Neuron (in vitro differentiated cells): Measurements from ENCODE around the gene GPD1.

Experiments
- H2AFZ ChIP-seq: one replicate; pipeline ENCODE4 v1.6.1; 2013; ENCODE audit warnings: low read depth, mild to moderate bottlenecking, inconsistent platforms, low read length, moderate library complexity
- H3K27me3 ChIP-seq: one replicate; pipeline ENCODE4 v1.6.1; 2013; ENCODE audit warnings: low read length; ENCODE audit not compliant: insufficient read depth
- H3K36me3 ChIP-seq: one replicate; pipeline ENCODE4 v1.6.1; 2013; ENCODE audit warnings: low read length; ENCODE audit not compliant: insufficient read depth
- H3K4me1 ChIP-seq: one replicate; pipeline ENCODE4 v1.6.1; 2013; ENCODE audit warnings: low read length; ENCODE audit not compliant: insufficient read depth
- H3K4me3 ChIP-seq: 2 replicates; pipeline ENCODE4 v1.5.1; 2013; ENCODE audit warnings: mild to moderate bottlenecking, low read length, moderate library complexity
- H3K9me3 ChIP-seq: one replicate; pipeline ENCODE4 v1.6.1; 2013; ENCODE audit warnings: low read length

The GPD1 gene

DNA sequence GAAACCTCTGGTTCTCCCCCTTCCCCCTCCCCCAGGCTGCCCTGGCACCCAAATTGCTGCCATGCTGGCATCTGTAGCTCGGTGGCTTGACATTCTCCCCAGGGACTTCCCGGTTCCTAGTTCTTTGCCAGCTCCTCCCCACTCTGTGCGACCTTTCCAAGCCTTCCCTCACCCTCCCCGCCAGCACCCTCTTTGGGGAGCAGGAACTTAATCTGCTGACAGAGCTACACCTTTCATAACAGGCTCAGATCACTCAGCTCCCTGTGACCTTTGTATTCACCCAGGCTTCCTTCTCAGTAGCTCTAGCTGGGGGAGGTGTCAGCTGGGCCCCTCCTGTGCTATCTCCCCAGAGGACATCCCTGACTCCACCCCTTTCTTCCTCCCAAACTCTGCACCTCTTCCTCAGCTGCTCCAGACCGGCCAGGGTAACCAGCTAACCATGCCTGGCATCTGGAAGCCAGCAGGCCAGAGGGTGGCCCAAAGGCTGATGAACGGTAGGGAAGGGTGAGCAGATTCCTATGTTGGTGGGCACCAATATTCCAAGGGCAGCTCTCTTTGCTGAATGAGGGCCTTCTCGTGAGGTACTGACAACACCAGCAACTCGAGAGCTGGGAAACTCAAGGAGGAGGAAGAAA lies 6.4 kb downstream of the GPD1 start:
- Histone ChIP-seq H2AFZ (peak overlapping the region; percentile 58), H3K9me3 (no peaks in the 10 kb centered on the region), H3K36me3 (no peaks in the 10 kb centered on the region), H3K4me1 (peaks cover 24% of the 10 kb centered on the region), H3K27me3 (no peaks in the 10 kb centered on the region), H3K4me3 (no peak overlapping the region)

DNA sequence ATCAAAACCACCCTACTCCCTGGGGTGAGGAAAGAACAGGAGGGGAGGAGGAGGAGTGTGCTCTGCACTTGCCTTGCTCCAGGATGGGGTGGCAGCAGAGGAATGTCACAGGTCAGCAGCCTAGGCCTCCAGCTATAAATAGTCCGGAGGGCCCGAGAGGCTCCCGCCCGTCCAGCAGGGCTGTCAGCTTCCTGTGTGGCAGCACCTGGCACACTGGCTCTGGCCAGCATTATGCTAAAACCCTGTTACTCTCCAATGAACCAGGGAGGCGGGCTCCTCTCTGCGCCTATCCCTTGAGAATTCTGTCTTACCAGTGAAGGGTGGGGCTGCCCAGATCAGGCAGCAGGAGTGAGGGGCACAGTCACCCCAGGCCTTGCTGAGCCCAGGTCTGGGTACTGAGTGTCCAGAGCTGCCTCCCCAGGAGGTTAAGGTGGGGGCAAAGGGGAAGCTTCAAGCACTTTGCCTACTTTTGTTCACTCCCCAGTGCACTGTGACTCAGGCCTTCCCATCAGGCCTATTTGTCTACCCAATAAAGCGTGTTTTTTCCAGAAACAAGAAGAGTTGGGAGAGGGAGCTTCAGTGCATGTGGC lies 7.0 kb downstream of the GPD1 start:
- Histone ChIP-seq H3K27me3 (no peaks in the 10 kb centered on the region), H3K9me3 (no peaks in the 10 kb centered on the region), H3K4me3 (peak overlapping the region; percentile 49), H3K36me3 (no peaks in the 10 kb centered on the region), H3K4me1 (peaks cover 21% of the 10 kb centered on the region), H2AFZ (peak overlapping the region; percentile 58)

DNA sequence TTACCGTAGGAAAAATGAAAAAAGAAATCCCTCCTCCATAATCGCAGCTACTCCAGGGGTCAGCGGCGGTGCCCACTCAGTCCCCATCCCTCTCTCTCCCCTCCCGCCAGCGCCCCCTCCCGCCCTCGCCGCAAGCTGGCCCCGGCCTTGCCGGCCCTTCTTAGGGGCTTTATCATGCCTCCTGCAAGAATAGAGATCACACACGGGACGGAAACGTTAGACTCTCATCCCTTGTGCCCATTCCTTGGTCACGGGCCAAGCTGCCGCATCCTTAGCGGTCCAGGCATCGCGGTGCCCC lies 7.5 kb downstream of the GPD1 start:
- Histone ChIP-seq H3K27me3 (no peaks in the 10 kb centered on the region), H3K36me3 (peaks cover under 1% of the 10 kb centered on the region), H3K4me3 (peak overlapping the region; percentile 49), H2AFZ (peak overlapping the region; percentile 58), H3K4me1 (peaks cover 20% of the 10 kb centered on the region), H3K9me3 (no peaks in the 10 kb centered on the region)

DNA sequence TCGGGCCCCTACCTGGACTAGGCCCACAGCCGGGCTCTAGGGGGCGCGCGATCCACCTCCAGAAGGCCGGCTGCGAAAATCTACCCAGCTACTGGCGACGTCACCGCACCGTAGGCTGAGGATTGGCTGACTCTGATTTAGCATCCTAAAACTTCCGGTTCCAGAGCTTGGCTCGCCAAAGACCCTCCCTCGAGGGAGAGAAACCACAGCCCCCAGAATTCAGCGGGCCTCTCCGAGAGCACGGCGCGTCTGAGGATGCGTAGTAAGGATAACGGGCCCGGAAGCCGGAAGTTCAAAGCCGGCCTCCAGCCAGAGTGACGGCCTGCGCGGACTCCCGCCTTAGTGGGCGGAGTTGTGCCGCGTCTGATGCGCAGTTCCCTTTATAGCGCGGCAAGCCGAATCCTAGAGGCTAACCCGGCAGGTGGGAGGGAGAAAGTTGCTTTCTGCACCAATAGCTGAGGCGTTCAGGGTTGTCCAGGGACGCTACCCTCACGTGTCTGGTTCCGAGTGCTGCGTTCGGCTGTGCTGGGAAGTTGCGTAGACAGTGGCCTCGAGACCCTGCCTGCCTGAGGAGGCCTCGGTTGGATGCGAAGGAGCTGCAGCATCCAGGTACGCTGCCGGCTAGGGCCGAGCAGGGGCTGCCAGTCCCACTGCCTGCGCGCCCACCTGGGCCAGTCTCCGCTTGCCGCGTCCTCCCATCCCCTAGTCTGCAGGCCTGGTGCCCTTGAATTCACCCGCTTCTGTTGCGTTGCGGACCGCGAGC lies 8.1 kb downstream of the GPD1 start, which contains the start of gene COX14:
TSS of gene COX14 (plus strand) at position 544 of the 763 bp plus-strand sequence. CDS start 7,808 bp downstream, outside the sequence.
- Histone ChIP-seq H2AFZ (peak within 1 kb of the TSS; percentile 58), H3K4me1 (peaks cover 23% of the 10 kb centered on the region), H3K4me3 (peak within 1 kb of the TSS; percentile 79), H3K27me3 (no peaks in the 10 kb centered on the region), H3K9me3 (no peaks in the 10 kb centered on the region), H3K36me3 (peaks cover 4% of the 10 kb centered on the region)

DNA sequence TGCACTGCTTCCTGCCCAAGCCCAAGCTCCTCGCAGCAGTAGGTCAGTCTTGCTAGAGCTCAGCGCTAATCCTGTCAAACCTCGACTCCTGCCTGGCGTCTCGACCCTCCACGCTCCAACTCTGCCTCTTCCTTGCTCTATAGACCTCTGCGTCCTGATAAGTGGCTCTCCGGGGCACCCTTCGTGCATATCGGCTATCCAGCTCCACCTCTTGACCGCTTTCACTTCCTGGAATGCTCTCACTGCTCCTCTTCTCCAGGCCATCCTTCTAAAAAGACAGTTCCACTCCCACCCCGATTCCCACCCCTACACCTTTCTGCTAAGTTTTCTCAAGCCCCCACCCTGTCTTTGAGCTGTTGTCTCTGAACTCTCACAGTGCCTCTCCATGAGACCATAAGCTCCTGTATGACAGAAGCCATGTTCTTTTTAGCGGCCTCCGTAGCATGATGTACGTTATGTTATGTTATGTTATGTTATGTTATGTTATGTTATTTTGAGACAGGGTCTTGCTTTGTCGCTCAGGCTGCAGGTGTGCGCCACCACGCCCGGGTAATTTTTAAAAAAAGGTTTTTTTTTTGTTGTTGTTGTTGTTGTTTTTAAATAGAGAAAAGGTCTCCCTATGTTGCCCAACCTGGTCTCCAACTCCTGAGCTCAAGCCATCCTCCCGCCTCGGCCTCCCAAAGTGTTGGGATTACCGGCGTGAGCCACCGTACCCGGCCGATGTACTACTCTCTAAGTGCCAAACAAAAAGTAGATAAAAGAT lies 8.8 kb downstream of the GPD1 start:
- Histone ChIP-seq H2AFZ (peak overlapping the region; percentile 12), H3K4me3 (peak overlapping the region; percentile 79), H3K9me3 (no peaks in the 10 kb centered on the region), H3K27me3 (no peaks in the 10 kb centered on the region), H3K36me3 (peaks cover 4% of the 10 kb centered on the region), H3K4me1 (peaks cover 23% of the 10 kb centered on the region)

DNA sequence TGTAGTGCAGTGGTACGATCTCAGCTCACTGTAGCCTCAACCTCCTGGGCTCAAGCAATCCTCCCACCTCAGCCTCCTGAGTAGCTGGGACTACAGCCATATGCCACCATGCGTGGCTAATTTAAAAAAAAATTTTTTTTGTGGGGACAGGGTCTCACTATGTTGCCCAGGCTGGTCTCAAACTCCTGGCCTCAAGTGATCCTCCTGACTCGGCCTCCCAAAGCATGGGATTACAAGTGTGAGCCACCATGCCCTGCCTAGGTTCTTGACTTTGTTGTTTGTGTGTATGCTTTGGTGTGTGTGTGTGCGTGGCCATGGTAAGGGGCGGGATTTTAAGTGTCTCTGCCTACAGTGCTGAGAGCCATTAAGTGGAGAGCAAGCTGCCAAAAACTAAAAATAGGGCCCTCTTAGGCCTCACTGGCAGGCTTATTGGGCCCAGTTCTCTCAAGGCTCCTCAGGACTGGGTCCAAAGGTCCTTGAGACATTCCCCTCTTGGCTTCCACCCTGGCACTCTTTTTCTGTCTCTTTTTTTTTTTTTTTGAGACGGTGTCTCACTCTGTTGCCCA lies 13.3 kb downstream of the GPD1 start:
- Histone ChIP-seq H3K4me1 (peaks cover 7% of the 10 kb centered on the region), H3K36me3 (peaks cover 10% of the 10 kb centered on the region), H3K9me3 (no peaks in the 10 kb centered on the region), H3K4me3 (no peak overlapping the region), H3K27me3 (no peaks in the 10 kb centered on the region), H2AFZ (no peak overlapping the region)

DNA sequence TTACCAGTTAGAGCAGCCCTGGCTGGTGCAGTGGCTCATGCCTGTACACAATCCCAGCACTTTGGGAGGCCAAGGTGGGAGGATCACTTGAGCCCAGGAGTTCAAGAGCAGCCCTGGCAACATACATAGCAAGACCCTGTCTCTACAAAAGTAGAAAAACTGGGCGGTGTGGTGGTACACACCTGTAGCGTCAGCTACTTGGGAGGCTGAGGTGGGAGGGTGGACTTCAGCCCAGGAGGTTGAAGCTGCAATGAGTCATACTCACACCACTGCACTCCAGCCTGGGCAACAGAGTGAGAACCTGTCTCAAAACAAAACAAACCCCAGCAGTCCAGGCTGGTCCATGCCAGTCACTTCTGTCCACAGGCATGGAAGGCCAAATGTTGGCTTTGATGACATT lies 15.6 kb downstream of the GPD1 start:
- H3K4me3 ChIP-seq = no peak overlapping the region
- H3K9me3 ChIP-seq = no peaks in the 10 kb centered on the region
- peaks cover 3% of the 10 kb centered on the region for H3K4me1 ChIP-seq
- H2AFZ ChIP-seq = no peak overlapping the region
- peaks cover 15% of the 10 kb centered on the region for H3K36me3 ChIP-seq
- H3K27me3 ChIP-seq = no peaks in the 10 kb centered on the region

DNA sequence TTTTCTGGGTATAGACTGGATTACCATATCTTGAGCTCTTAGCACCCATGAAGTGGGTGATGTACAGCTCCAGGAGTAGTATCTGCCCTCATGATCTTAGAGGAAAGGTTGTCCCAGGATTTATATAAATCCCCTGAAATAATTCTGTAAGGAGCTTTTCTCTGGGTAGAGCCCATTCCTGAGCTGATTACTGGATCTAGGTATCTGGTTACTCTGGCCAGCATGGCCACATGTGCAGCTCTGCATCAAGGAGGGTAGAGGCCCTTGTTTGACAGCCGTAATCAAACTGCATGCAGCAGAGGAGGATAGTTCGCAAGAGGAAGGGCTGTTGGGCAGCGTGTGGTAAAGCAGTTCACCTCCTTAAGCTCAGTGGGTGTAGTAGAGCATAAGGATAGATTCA lies 16.7 kb downstream of the GPD1 start:
- peaks cover 15% of the 10 kb centered on the region for H3K36me3 ChIP-seq
- peaks cover 3% of the 10 kb centered on the region for H3K4me1 ChIP-seq
- H3K4me3 ChIP-seq = no peak overlapping the region
- H2AFZ ChIP-seq = no peak overlapping the region
- no peaks in the 10 kb centered on the region for H3K9me3 ChIP-seq
- H3K27me3 ChIP-seq = no peaks in the 10 kb centered on the region

DNA sequence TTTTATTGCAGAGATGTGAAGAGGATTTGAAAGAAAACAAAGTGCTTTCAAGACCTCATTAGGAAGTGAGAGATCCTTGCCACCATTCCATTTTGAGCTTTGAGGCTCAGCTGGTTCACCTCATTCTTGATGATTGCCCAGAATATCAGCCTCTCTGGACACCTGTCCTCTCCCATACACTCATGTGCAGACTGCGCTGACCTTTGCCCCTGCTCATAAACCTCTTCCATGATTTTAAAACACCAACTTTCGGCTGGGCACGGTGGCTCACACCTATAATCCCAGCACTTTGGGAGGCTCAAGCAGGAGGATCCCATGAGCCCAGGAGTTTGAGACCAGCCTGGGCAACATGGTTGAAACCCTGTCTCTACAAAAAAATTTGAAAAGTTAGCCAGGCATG lies 17.1 kb downstream of the GPD1 start:
- peaks cover 15% of the 10 kb centered on the region for H3K36me3 ChIP-seq
- H3K4me3 ChIP-seq = no peak overlapping the region
- H3K27me3 ChIP-seq = no peaks in the 10 kb centered on the region
- peaks cover 3% of the 10 kb centered on the region for H3K4me1 ChIP-seq
- H2AFZ ChIP-seq = no peak overlapping the region
- no peaks in the 10 kb centered on the region for H3K9me3 ChIP-seq

DNA sequence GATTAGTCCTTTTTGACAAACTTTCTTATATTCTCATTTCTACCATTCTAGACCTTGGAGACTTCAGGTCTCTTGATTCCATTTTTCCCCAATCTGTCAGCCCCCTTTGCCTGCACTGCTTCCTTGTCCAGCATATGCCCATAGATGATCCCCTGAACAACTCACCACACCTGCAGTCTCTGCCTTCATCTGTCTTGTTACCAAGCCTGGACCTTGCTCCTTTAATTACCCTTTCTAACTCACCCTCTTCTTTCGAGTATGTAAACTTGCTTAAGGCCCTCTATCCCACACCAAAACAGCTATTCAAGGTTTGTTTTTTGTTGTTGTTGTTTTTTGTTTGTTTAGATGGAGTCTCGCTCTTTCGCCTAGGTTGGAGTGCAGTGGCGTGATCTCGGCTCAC lies 17.8 kb downstream of the GPD1 start:
- Histone ChIP-seq H3K36me3 (peaks cover 12% of the 10 kb centered on the region), H2AFZ (no peak overlapping the region), H3K9me3 (no peaks in the 10 kb centered on the region), H3K4me1 (peaks cover 1% of the 10 kb centered on the region), H3K27me3 (no peaks in the 10 kb centered on the region), H3K4me3 (no peak overlapping the region)

DNA sequence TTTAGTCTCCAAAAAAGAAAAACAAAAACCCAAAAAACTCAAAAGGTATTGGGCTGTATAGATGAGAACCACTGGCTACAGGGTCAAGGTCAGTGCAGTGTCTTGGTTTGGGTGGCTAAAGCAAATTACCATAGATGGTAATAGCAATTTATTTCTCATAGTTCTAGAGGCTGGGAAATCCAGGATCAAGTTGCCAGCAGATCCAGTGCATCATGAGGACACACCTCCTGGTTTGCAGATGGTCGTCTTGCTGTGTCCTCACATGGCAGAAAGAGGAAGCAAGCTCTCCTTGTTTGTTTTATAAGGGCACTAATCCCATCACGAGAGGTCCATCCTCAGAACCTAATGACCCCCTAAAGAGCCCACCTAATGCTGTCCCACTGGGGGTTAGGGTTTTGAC lies 19.4 kb downstream of the GPD1 start:
- Histone ChIP-seq H2AFZ (no peak overlapping the region), H3K4me3 (no peak overlapping the region), H3K9me3 (no peaks in the 10 kb centered on the region), H3K36me3 (peaks cover 19% of the 10 kb centered on the region), H3K27me3 (no peaks in the 10 kb centered on the region), H3K4me1 (no peaks in the 10 kb centered on the region)

DNA sequence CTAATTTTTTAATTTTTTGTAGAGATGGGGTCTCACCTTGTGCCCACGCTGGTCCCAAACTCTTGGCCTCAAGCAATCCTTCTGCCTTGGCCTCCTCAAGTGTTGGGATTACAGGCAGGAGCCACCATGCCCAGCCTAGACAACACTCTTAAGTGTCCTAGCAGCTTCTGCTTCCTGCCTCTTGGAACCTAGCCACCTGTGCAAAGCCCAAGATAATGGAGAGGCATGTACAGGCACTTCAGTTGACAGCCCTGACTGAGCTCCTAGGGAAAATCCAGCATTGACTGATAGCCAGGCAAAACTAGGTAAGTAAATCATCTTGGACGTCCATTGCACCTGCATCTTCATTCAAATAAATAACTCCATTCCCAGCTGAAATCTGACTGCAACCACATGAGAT lies 23.7 kb downstream of the GPD1 start:
- H3K4me1 ChIP-seq = no peaks in the 10 kb centered on the region
- H3K4me3 ChIP-seq = no peak overlapping the region
- H3K36me3 ChIP-seq = peaks cover 41% of the 10 kb centered on the region
- no peak overlapping the region for H2AFZ ChIP-seq
- no peaks in the 10 kb centered on the region for H3K27me3 ChIP-seq
- no peaks in the 10 kb centered on the region for H3K9me3 ChIP-seq

DNA sequence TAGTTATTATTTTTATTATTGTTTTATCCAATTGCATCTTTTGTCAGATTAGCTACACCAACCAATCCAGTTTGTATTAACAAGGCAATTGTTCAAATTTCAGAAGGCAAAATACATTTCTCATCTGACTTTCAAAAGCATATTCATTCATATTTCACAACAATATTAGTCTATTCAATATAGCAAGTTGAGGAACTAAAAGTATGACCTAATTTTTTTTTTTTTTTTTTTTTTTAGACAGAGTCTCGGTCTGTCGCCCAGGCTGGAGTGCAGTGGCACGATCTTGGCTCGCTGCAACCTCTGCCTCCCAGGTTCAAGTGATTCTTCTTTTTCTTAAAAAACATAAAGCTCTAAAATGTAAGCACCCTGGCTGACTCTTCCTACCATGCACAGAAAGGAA lies 25.5 kb downstream of the GPD1 start:
- Histone ChIP-seq H3K4me3 (no peak overlapping the region), H3K9me3 (no peaks in the 10 kb centered on the region), H3K36me3 (peaks cover 51% of the 10 kb centered on the region), H3K27me3 (no peaks in the 10 kb centered on the region), H3K4me1 (no peaks in the 10 kb centered on the region), H2AFZ (no peak overlapping the region)
